ENCODE results near the gene PARP6. TPM values are rescaled to one million over a fixed set of nuclear protein-coding genes. Genes with fewer than 3 reads are reported as not detected.

Gene PARP6
- total and polyA plus RNA-seq, 2 of the 8 experiments (the other 6 are each of a cell fraction or from before 2014, with no cell fraction given) = 39.8 to 45.3 TPM

DNA sequence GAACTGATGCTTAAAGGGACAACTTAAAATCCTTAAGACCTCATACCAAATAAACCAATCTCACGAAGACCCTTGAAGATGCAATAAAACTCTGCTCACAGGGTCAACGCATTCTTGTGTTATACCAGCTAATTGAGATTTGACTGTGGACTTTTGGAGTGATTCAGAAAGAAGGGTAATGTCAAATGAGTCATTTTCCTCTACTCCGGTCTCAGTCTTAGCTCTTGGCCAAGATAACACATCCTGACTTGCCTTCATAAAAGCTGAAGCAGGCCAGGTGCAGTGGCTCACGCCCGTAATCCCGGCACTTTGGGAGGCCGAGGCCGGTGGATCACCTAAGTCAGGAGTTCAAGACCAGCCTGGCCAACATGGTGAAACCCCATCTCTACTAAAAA is 45.2 kb downstream of the PARP6 start:
- H3K18ac ChIP-seq (ENCODE audit: extremely low read depth, low read length) = no peak overlapping the region
- no peak overlapping the region for H2BK15ac ChIP-seq (ENCODE audit: low read length)
- peaks cover 0 to under 1% (median under 1%) of the 10 kb centered on the region in 4 experiments; a peak in 3 of 7 replicates for H3K27me3 ChIP-seq (replicated peaks in 1 of 4; ENCODE audit: control insufficient read depth in 3 of 4, extremely low read depth in 1 of 4, insufficient read depth in 3 of 4, low read length in 3 of 4)
- no peak overlapping the region for H3K27ac ChIP-seq (ENCODE audit: low read depth, low read length)
- DNase-seq (ENCODE audit: low read depth in 1 of 2, low spot score in 2 of 2) = no peak
- H3K79me2 ChIP-seq (ENCODE audit: control insufficient read depth in 1 of 2, insufficient read depth in 2 of 2, low read length in 2 of 2) = peaks cover 58 to 82% of the 10 kb centered on the region in 2 experiments
- no peak overlapping the region for H2BK120ac ChIP-seq (replicated peaks; ENCODE audit: low read depth, low read length)
- no peaks in the 10 kb centered on the region for H3K9me3 ChIP-seq (ENCODE audit: insufficient read depth in 2 of 2, low read depth in 1 of 2, low read length in 1 of 2)
- ChIA-PET CTCF (ENCODE audit: partially characterized antibody) (interaction anchor here (0.6 to 3.3 kb wide), 16 partner anchors 11 to 303 kb away, joined by 3 to 32 read pairs (median 4); no protein-coding TSS in a partner anchor), POLR2A (ENCODE audit: partially characterized antibody) (interaction anchor here (0.6 to 2.5 kb wide), 12 partner anchors 9 to 45 kb away, joined by 3 to 21 read pairs (median 5); partner anchors contain the start of gene GRAMD2A)
- peaks cover 50 to 51% of the 10 kb centered on the region in 2 experiments for H4K20me1 ChIP-seq (replicated peaks in 1 of 2; ENCODE audit: control insufficient read depth in 1 of 2, insufficient read depth in 2 of 2, low read length in 2 of 2)
- TF ChIP-seq TEAD4 (IDR thresholded peaks at IDR 0.05; ENCODE audit: low read depth, low read length) (no peak), RBBP5 (IDR thresholded peaks at IDR 0.05; ENCODE audit: borderline replicate concordance, low read depth, low read length) (no peak)
- H2BK12ac ChIP-seq (ENCODE audit: low read depth, low read length) = no peak overlapping the region
- H3K36me3 ChIP-seq (ENCODE audit: control insufficient read depth in 2 of 4, insufficient read depth in 4 of 4, low read length in 3 of 4) = peaks cover 0 to 20% (median 5%) of the 10 kb centered on the region in 4 experiments; a peak in 2 of 8 replicates
- H2AFZ ChIP-seq (ENCODE audit: low read length) = no peak overlapping the region
- peaks cover 12% of the 10 kb centered on the region for H3K23me2 ChIP-seq (ENCODE audit: low read depth, low read length)
- H3K9ac ChIP-seq (replicated peaks in 1 of 4; ENCODE audit: extremely low read depth in 1 of 4, low read depth in 3 of 4, low read length in 3 of 4) = no peak overlapping the region
- 80% methylated on average over 8 of the region's 8 CpGs; no CpG with 5 or more reads in 1 of the 2 experiments for WGBS, 2 experiments (ENCODE audit: extremely low coverage in 1 of 2, insufficient coverage in 1 of 2, insufficient read length in 1 of 2, insufficient replicate concordance in 2 of 2, low coverage in 1 of 2, low lambda C conversion rate in 2 of 2, missing lambda C conversion rate in 1 of 2)
- no peak overlapping the region for H3K23ac ChIP-seq (ENCODE audit: insufficient read length)
- no peak overlapping the region for H3K56ac ChIP-seq (replicated peaks; ENCODE audit: insufficient read length, low read depth, low read length)
- H4K8ac ChIP-seq (ENCODE audit: extremely low read depth, insufficient read depth, low read length) = no peak overlapping the region
- H4K91ac ChIP-seq (replicated peaks; ENCODE audit: insufficient read length, low read length) = no peak overlapping the region
- no peak overlapping the region for H4K5ac ChIP-seq (ENCODE audit: insufficient read length, low read depth, low read length)
- peaks cover 6 to 26% (median 19%) of the 10 kb centered on the region in 4 experiments for H3K4me1 ChIP-seq (replicated peaks in 1 of 4; ENCODE audit: control insufficient read depth in 3 of 4, insufficient read depth in 4 of 4, low read length in 3 of 4)
- FAIRE-seq = no peak
- no peak overlapping the region for H3K4ac ChIP-seq (replicated peaks; ENCODE audit: insufficient read length, low read depth, low read length)
- H2BK5ac ChIP-seq (ENCODE audit: low read depth, low read length) = no peak overlapping the region
- peak overlapping the region; percentile 14 to 99; a peak in 3 of 4 replicates for H3K4me2 ChIP-seq (ENCODE audit: insufficient read depth in 1 of 2, low read depth in 2 of 2, low read length in 2 of 2)
- H2AK5ac ChIP-seq (ENCODE audit: low read depth, low read length) = no peak overlapping the region
- H3K79me1 ChIP-seq (ENCODE audit: low read depth, low read length) = peaks cover 16% of the 10 kb centered on the region
- peak overlapping the region in 1 of 4 experiments; percentile 29; a peak in 2 of 8 replicates for H3K4me3 ChIP-seq (ENCODE audit: extremely low read depth in 1 of 4, insufficient read depth in 2 of 4, low read depth in 3 of 4, low read length in 4 of 4)
- H3K14ac ChIP-seq (ENCODE audit: insufficient read length) = no peak overlapping the region
- H2BK20ac ChIP-seq (ENCODE audit: low read length) = no peak overlapping the region

All from H1 (cell line).